GM23338 (cell line): ENCODE data around the gene IL19. TPM values are rescaled to one million over a fixed set of nuclear protein-coding genes. Genes with fewer than 3 reads are reported as not detected.
A peak's percentile ranks its signal among the peaks of the same experiment; 100 is the strongest.
"Not testable (repeated sequence)": the region's sequence is repeated elsewhere in the genome, so short reads cannot be mapped to it uniquely, and the experiment has no call there.

Source experiments
- ATAC-seq: fragments of 200-7000 bp; cut with Tn5 transposase; 3 replicates; pipeline ENCODE4 v1.9.1; 2020
- DNase-seq: peaks from one replicate; pipeline ENCODE4 v3.0.0-alpha.2; 2015; ENCODE audit warnings: low spot score
- H2AFZ ChIP-seq: fragments of 200-600 bp; sonication (generic); 2 replicates; pipeline ENCODE4 v1.8.0; 2016; ENCODE audit warnings: antibody characterized with exemption, mild to moderate bottlenecking, moderate library complexity
- H3F3A ChIP-seq: fragments of 200-600 bp; sonication (generic); replicated peaks from 2 replicates; pipeline ENCODE4 v1.8.0; 2017; ENCODE audit warnings: antibody characterized with exemption, mixed run types, low read depth
- H3K27ac ChIP-seq: fragments of 200-600 bp; sonication (generic); 2 replicates; pipeline ENCODE4 v1.6.1; 2016; ENCODE audit warnings: low read depth
- H3K27me3 ChIP-seq: fragments of 200-600 bp; sonication (generic); 2 replicates; pipeline ENCODE4 v1.8.0; 2016; ENCODE audit warnings: mild to moderate bottlenecking, mixed run types, moderate library complexity; ENCODE audit not compliant: insufficient read depth
- H3K36me3 ChIP-seq: fragments of 200-600 bp; sonication (generic); 2 replicates; pipeline ENCODE4 v1.8.0; 2016; ENCODE audit warnings: mild to moderate bottlenecking; ENCODE audit not compliant: insufficient read depth
- H3K4me1 ChIP-seq: fragments of 200-600 bp; sonication (generic); 2 replicates; pipeline ENCODE4 v1.8.0; 2016; ENCODE audit warnings: mild to moderate bottlenecking, moderate library complexity; ENCODE audit not compliant: insufficient read depth
- H3K4me2 ChIP-seq: fragments of 200-600 bp; sonication (generic); 2 replicates; pipeline ENCODE4 v1.7.1; 2017; ENCODE audit warnings: mixed run types
- H3K4me3 ChIP-seq: fragments of 200-600 bp; sonication (generic); 2 replicates; pipeline ENCODE4 v1.6.1; 2016; ENCODE audit warnings: mixed run types
- H3K79me2 ChIP-seq: fragments of 200-600 bp; sonication (generic); replicated peaks from 2 replicates; pipeline ENCODE4 v1.8.0; 2017; ENCODE audit warnings: mild to moderate bottlenecking; ENCODE audit not compliant: insufficient read depth
- H3K9me2 ChIP-seq: fragments of 200-600 bp; sonication (generic); 2 replicates; pipeline ENCODE4 v1.8.0; 2017; ENCODE audit not compliant: insufficient read depth
- H4K20me1 ChIP-seq: fragments of 200-600 bp; sonication (generic); replicated peaks from 2 replicates; pipeline ENCODE4 v1.8.0; 2017; ENCODE audit warnings: mild to moderate bottlenecking; ENCODE audit not compliant: insufficient read depth
- H3K27ac Mint-ChIP-seq: 2 replicates; pipeline ENCODE4 v1.8.0; 2020; ENCODE audit warnings: inconsistent platforms, mild to moderate bottlenecking, moderate library complexity, mixed read lengths
- H3K27me3 Mint-ChIP-seq: 3 replicates; pipeline ENCODE4 v1.8.0; 2022; ENCODE audit warnings: low read depth, mild to moderate bottlenecking, moderate library complexity, mixed read lengths, inconsistent platforms; ENCODE audit not compliant: insufficient read depth, poor library complexity
- H3K36me3 Mint-ChIP-seq: 3 replicates; pipeline ENCODE4 v1.8.0; 2021; ENCODE audit warnings: low read depth, mild to moderate bottlenecking, inconsistent platforms, moderate library complexity, mixed read lengths
- H3K4me1 Mint-ChIP-seq: 3 replicates; pipeline ENCODE4 v1.8.0; 2020; ENCODE audit warnings: mild to moderate bottlenecking, inconsistent platforms, mixed read lengths
- H3K4me3 Mint-ChIP-seq: 3 replicates; pipeline ENCODE4 v1.8.0; 2021; ENCODE audit warnings: moderate library complexity, mild to moderate bottlenecking, inconsistent platforms, mixed read lengths
- H3K9me3 Mint-ChIP-seq: 3 replicates; pipeline ENCODE4 v1.8.0; 2020; ENCODE audit warnings: moderate library complexity, mild to moderate bottlenecking, inconsistent platforms, mixed read lengths
- CREB1 ChIP-seq: fragments of 250-450 bp; sonication (Bioruptor Pico); IDR thresholded peaks from 2 replicates; pipeline ENCODE4 v1.5.0; 2020; ENCODE audit warnings: low read depth, mild to moderate bottlenecking, moderate library complexity
- EZH2 ChIP-seq: fragments of 200-600 bp; sonication (generic); IDR thresholded peaks from one replicate; pipeline ENCODE4 v1.8.0; 2017; ENCODE audit warnings: antibody characterized with exemption, mild to moderate bottlenecking, low read depth; ENCODE audit not compliant: unreplicated experiment
- JUNB ChIP-seq: IDR thresholded peaks from one replicate; pipeline ENCODE4 v1.6.1; 2016; ENCODE audit warnings: antibody characterized with exemption; ENCODE audit not compliant: unreplicated experiment
- NANOG ChIP-seq: IDR thresholded peaks from 2 replicates; pipeline ENCODE4 v1.6.1; 2016; ENCODE audit warnings: antibody characterized with exemption, borderline replicate concordance
- ZNF114 ChIP-seq: fragments of 250-450 bp; sonication (Bioruptor Pico); IDR thresholded peaks from 2 replicates; pipeline ENCODE4 v1.5.0; 2020; ENCODE audit warnings: mild to moderate bottlenecking, moderate library complexity
- polyA plus RNA-seq: library from polyadenylated mRNA; unstranded; fragments of >200 nt; fragmentation: Nextera tagmentation; extraction: Ambion mirVana; gene quantifications from 2 replicates; pipeline ENCODE4 v1.2.1, GENCODE V29; 2016
- total RNA-seq: library from RNA; depleted of rRNA; stranded (reverse); fragments of >200 nt; shearing (Covaris generic); gene quantifications from 2 replicates; pipeline ENCODE4 v1.2.3, GENCODE V29; 2014
- TF ChIP-seq, protein P1 (sequence below), 2 experiments: fragments of 200-600 bp in 1 of 2; sonication (generic) in 1 of 2; conservative IDR thresholded peaks; 2 replicates each; pipeline versions ENCODE4 v1.5.1 to v1.6.1; 2016 to 2017; ENCODE audit warnings: antibody characterized with exemption in 2 of 2, low read depth in 2 of 2, mild to moderate bottlenecking in 2 of 2, moderate library complexity in 1 of 2
- TF ChIP-seq, protein P2 (sequence below): IDR thresholded peaks from 2 replicates; pipeline ENCODE4 v1.6.1; 2016; ENCODE audit warnings: antibody characterized with exemption
- TF ChIP-seq, protein P3 (sequence below): IDR thresholded peaks from one replicate; pipeline ENCODE4 v1.6.1; 2018; ENCODE audit warnings: antibody characterized with exemption; ENCODE audit not compliant: unreplicated experiment

Gene IL19
- total and polyA plus RNA-seq, 2 experiments from 2014 or later = not detected

DNA sequence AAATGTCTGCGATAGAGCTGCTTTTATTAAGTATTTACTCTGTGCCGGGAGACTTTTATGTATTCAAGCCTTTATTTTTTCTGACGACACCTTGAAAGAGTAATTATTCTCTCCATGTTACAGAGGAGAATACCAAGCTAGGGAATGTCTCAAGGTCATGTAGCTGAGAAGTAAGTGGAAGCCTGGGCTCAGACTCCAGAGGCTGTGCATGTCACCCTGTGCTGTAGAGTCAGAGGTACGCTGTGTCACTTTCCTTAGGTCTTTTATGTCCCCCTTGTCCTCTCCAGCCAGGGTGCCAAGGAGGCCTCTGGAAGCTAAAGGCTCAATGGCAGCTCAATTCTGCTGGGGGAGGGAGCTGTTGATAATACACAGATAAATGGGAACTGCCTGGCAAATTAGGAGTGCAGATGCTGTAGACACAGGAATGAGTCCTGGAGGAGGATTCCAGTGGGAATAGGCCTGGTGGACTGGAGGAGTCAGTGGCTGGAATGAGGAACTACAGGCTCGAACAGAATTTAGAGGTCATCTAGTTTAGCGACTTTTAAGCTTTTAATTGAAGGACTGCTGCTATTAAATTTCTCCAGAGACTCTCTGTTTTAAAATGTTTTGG, 9.3 kb upstream of the IL19 start:
- Histone ChIP-seq H3K36me3 (no peaks in the 10 kb centered on the region), H3K79me2 (no peaks in the 10 kb centered on the region), H3F3A (no peaks in the 10 kb centered on the region), H3K4me3 (no peak overlapping the region), H3K4me2 (no peak overlapping the region), H3K27me3 (no peaks in the 10 kb centered on the region), H4K20me1 (no peaks in the 10 kb centered on the region), H3K27ac (no peak overlapping the region), H3K4me1 (no peaks in the 10 kb centered on the region), H3K9me2 (0 out of 2 replicates have a peak, but pooled peaks cover 17% of the 10 kb centered on the region), H2AFZ (no peak overlapping the region)
- Mint-ChIP-seq H3K9me3 (no peaks in the 10 kb centered on the region), H3K4me1 (no peaks in the 10 kb centered on the region; the same call in 1 of the 3 replicates), H3K36me3 (no peaks in the 10 kb centered on the region), H3K27ac (no peak overlapping the region), H3K27me3 (no peaks in the 10 kb centered on the region), H3K4me3 (no peak overlapping the region)
- peak; percentile 48 for DNase-seq
- TF ChIP-seq CREB1 (CRISPR knock-in tag) (no peak), ZNF114 (CRISPR knock-in tag) (no peak), NANOG (no peak), JUNB (no peak), EZH2 (no peak)
- TF ChIP-seq, protein P1, sequence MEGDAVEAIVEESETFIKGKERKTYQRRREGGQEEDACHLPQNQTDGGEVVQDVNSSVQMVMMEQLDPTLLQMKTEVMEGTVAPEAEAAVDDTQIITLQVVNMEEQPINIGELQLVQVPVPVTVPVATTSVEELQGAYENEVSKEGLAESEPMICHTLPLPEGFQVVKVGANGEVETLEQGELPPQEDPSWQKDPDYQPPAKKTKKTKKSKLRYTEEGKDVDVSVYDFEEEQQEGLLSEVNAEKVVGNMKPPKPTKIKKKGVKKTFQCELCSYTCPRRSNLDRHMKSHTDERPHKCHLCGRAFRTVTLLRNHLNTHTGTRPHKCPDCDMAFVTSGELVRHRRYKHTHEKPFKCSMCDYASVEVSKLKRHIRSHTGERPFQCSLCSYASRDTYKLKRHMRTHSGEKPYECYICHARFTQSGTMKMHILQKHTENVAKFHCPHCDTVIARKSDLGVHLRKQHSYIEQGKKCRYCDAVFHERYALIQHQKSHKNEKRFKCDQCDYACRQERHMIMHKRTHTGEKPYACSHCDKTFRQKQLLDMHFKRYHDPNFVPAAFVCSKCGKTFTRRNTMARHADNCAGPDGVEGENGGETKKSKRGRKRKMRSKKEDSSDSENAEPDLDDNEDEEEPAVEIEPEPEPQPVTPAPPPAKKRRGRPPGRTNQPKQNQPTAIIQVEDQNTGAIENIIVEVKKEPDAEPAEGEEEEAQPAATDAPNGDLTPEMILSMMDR (conservative IDR thresholded peaks at IDR 0.05; ENCODE audit: low read depth in 2 of 2) = peak in 1 of 2 experiments; percentile 23; a peak in 1 of 4 replicates
- TF ChIP-seq, protein P2, sequence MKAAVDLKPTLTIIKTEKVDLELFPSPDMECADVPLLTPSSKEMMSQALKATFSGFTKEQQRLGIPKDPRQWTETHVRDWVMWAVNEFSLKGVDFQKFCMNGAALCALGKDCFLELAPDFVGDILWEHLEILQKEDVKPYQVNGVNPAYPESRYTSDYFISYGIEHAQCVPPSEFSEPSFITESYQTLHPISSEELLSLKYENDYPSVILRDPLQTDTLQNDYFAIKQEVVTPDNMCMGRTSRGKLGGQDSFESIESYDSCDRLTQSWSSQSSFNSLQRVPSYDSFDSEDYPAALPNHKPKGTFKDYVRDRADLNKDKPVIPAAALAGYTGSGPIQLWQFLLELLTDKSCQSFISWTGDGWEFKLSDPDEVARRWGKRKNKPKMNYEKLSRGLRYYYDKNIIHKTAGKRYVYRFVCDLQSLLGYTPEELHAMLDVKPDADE = no peak
- TF ChIP-seq, protein P3, sequence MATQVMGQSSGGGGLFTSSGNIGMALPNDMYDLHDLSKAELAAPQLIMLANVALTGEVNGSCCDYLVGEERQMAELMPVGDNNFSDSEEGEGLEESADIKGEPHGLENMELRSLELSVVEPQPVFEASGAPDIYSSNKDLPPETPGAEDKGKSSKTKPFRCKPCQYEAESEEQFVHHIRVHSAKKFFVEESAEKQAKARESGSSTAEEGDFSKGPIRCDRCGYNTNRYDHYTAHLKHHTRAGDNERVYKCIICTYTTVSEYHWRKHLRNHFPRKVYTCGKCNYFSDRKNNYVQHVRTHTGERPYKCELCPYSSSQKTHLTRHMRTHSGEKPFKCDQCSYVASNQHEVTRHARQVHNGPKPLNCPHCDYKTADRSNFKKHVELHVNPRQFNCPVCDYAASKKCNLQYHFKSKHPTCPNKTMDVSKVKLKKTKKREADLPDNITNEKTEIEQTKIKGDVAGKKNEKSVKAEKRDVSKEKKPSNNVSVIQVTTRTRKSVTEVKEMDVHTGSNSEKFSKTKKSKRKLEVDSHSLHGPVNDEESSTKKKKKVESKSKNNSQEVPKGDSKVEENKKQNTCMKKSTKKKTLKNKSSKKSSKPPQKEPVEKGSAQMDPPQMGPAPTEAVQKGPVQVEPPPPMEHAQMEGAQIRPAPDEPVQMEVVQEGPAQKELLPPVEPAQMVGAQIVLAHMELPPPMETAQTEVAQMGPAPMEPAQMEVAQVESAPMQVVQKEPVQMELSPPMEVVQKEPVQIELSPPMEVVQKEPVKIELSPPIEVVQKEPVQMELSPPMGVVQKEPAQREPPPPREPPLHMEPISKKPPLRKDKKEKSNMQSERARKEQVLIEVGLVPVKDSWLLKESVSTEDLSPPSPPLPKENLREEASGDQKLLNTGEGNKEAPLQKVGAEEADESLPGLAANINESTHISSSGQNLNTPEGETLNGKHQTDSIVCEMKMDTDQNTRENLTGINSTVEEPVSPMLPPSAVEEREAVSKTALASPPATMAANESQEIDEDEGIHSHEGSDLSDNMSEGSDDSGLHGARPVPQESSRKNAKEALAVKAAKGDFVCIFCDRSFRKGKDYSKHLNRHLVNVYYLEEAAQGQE = no peak
- peak; percentile 77 for ATAC-seq

DNA sequence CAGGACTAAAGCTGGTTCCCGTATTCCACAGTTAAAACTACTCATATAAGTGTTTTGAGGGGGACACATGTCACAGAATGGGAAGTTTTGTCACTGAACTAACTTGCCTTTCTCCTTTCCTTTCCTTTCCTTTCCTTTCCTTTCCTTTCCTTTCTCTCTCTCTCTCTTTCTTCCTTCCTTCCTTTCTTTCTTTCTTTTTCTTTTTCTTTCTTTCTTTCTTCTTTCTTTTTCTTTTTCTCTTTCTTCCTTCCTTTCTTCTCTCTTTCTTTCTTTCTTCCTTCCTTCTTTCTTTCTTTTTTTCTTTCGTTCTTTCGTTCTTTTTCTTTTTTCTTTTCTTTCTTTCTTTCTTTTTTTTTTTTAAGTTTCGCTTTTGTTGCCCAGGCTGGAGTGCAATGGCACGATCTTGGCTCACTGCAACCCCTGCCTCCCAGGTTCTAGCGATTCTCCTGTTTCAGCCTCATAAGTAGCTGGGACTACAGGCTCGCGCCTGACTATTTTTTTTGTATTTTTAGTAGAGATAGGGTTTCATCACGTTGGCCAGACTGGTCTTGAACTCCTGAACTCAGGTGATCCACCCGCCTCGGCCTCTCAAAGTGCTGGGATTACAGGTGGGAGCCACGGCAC, 7.7 kb upstream of the IL19 start:
- H3K27me3 ChIP-seq, H3F3A ChIP-seq, H3K36me3 Mint-ChIP-seq, DNase-seq, H3K27me3 Mint-ChIP-seq, H3K9me3 Mint-ChIP-seq, H3K27ac Mint-ChIP-seq, ATAC-seq, H2AFZ ChIP-seq, H3K4me2 ChIP-seq, H4K20me1 ChIP-seq, H3K4me3 Mint-ChIP-seq, H3K4me1 Mint-ChIP-seq, H3K27ac ChIP-seq, H3K4me1 ChIP-seq, H3K4me3 ChIP-seq, H3K79me2 ChIP-seq, H3K36me3 ChIP-seq: not testable (repeated sequence)
- H3K9me2 ChIP-seq = 0 out of 2 replicates have a peak, but pooled peaks cover 17% of the 10 kb centered on the region

DNA sequence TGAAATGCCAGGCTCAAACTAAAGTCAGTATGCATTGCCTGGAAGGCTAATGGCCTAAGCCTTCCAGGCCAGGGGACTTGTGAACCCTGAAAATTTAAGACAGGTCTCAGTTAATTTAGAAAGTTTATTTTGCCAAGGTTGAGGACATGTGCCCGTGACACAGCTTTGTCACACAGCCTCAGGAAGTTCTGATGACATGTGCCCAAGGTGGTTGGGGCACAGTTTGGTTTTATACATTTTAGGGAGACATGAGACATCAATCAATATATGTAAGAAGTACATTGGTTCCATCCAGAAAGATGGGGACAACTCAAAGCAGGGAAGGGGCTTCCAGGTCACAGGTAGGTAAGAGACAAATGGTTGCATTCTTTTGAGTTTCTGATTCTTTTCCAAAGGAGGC, 4.8 kb upstream of the IL19 start:
- H3K4me3 Mint-ChIP-seq, H3K27me3 ChIP-seq, H3K36me3 Mint-ChIP-seq, H3K4me3 ChIP-seq, H4K20me1 ChIP-seq, DNase-seq, ATAC-seq, H3K9me3 Mint-ChIP-seq, H3K36me3 ChIP-seq, H3F3A ChIP-seq, H3K27ac Mint-ChIP-seq, H3K79me2 ChIP-seq, H3K4me2 ChIP-seq, H3K27ac ChIP-seq, H2AFZ ChIP-seq, H3K27me3 Mint-ChIP-seq: not testable (repeated sequence)
- Histone ChIP-seq H3K9me2 (0 out of 2 replicates have a peak, but pooled peaks cover 12% of the 10 kb centered on the region), H3K4me1 (peaks cover 16% of the 10 kb centered on the region; the same call in 1 of the 2 replicates)
- H3K4me1 Mint-ChIP-seq = peaks cover 20% of the 10 kb centered on the region
